MM.1S (cell line): Measurements from ENCODE around the gene SMCHD1.

Experiments used
- DNase-seq: peaks from one replicate; pipeline ENCODE4 v3.0.0-alpha.2; 2015
- H2AFZ ChIP-seq: fragments of 300-600 bp; sonication (generic); 2 replicates; pipeline ENCODE4 v1.6.0; 2016; ENCODE audit warnings: antibody characterized with exemption, low read length
- H3F3A ChIP-seq: fragments of 300-600 bp; sonication (generic); 2 replicates; pipeline ENCODE4 v1.6.1; 2016; ENCODE audit warnings: mild to moderate bottlenecking, antibody characterized with exemption, low read length, moderate library complexity, mixed read lengths; ENCODE audit not compliant: insufficient read depth
- H3K27ac ChIP-seq: fragments of 300-600 bp; sonication (generic); 2 replicates; pipeline ENCODE4 v1.5.1; 2016; ENCODE audit warnings: mild to moderate bottlenecking, low read length
- H3K27me3 ChIP-seq: fragments of 300-600 bp; sonication (generic); replicated peaks from 2 replicates; pipeline ENCODE4 v1.6.0; 2016; ENCODE audit warnings: low read length; ENCODE audit not compliant: insufficient read depth
- H3K36me3 ChIP-seq: fragments of 300-600 bp; sonication (generic); replicated peaks from 2 replicates; pipeline ENCODE4 v1.6.1; 2016; ENCODE audit warnings: mild to moderate bottlenecking, low read length, mixed read lengths; ENCODE audit not compliant: insufficient read depth
- H3K4me1 ChIP-seq: fragments of 300-600 bp; sonication (generic); 2 replicates; pipeline ENCODE4 v1.6.1; 2016; ENCODE audit warnings: low read length, mixed read lengths
- H3K4me2 ChIP-seq: fragments of 300-600 bp; sonication (generic); 2 replicates; pipeline ENCODE4 v1.6.0; 2016; ENCODE audit warnings: low read depth, low read length
- H3K4me3 ChIP-seq: fragments of 300-600 bp; sonication (generic); 2 replicates; pipeline ENCODE4 v1.5.1; 2016; ENCODE audit warnings: low read length, mixed read lengths
- H3K79me2 ChIP-seq: fragments of 300-600 bp; sonication (generic); 2 replicates; pipeline ENCODE4 v1.6.1; 2016; ENCODE audit warnings: mixed run types, low read length, mixed read lengths
- H3K9ac ChIP-seq: fragments of 300-600 bp; sonication (generic); 2 replicates; pipeline ENCODE4 v1.6.1; 2016; ENCODE audit warnings: low read length, mixed read lengths
- H3K9me2 ChIP-seq: fragments of 300-600 bp; sonication (generic); replicated peaks from 2 replicates; pipeline ENCODE4 v1.6.1; 2016; ENCODE audit warnings: mild to moderate bottlenecking, low read length, mixed read lengths; ENCODE audit not compliant: insufficient read depth
- H3K9me3 ChIP-seq: fragments of 300-600 bp; sonication (generic); replicated peaks from 2 replicates; pipeline ENCODE4 v1.6.1; 2016; ENCODE audit warnings: mild to moderate bottlenecking, low read length, mixed read lengths; ENCODE audit not compliant: insufficient read depth
- H4K20me1 ChIP-seq: fragments of 300-600 bp; sonication (generic); 2 replicates; pipeline ENCODE4 v1.6.1; 2016; ENCODE audit warnings: mild to moderate bottlenecking, low read length, moderate library complexity, mixed read lengths; ENCODE audit not compliant: insufficient read depth
- CTCF ChIP-seq: fragments of 300-600 bp; sonication (generic); IDR thresholded peaks from 2 replicates; pipeline ENCODE4 v1.5.1; 2016; ENCODE audit warnings: antibody characterized with exemption, low read length, mixed read lengths
- EZH2 ChIP-seq: fragments of 300-600 bp; sonication (generic); optimal IDR thresholded peaks from 2 replicates; pipeline ENCODE3; 2017; ENCODE audit warnings: low read depth, mild to moderate bottlenecking, antibody characterized with exemption, low read length, mixed read lengths
- EZH2phosphoT487 ChIP-seq: fragments of 300-600 bp; sonication (generic); IDR thresholded peaks from 2 replicates; pipeline ENCODE4 v1.6.1; 2018; ENCODE audit warnings: antibody characterized with exemption, low read length

The SMCHD1 gene

GRCh38 chr18:2716394-2717326 is 61.1 kb downstream of the SMCHD1 start:
- H3K9ac ChIP-seq: no peak overlapping the region
- no peak overlapping the region for H3K27ac ChIP-seq
- no peak for DNase-seq
- H3K79me2 ChIP-seq: peaks cover 76% of the 10 kb centered on the region
- no peaks in the 10 kb centered on the region for H3K9me2 ChIP-seq
- H3K9me3 ChIP-seq: no peaks in the 10 kb centered on the region
- H4K20me1 ChIP-seq: no peaks in the 10 kb centered on the region
- peaks cover 28% of the 10 kb centered on the region for H3K36me3 ChIP-seq
- TF ChIP-seq EZH2 (no peak), CTCF (no peak)
- no peaks in the 10 kb centered on the region for H3K4me1 ChIP-seq
- no peak overlapping the region for H3K4me3 ChIP-seq
- no peak overlapping the region for H3K4me2 ChIP-seq
- H3F3A ChIP-seq: no peaks in the 10 kb centered on the region
- H3K27me3 ChIP-seq: no peaks in the 10 kb centered on the region
- H2AFZ ChIP-seq: no peak overlapping the region

GRCh38 chr18:2717407-2717806 is 61.9 kb downstream of the SMCHD1 start:
- H3K79me2 ChIP-seq: peaks cover 73% of the 10 kb centered on the region
- DNase-seq: no peak

GRCh38 chr18:2719040-2719439 is 63.5 kb downstream of the SMCHD1 start:
- no peak overlapping the region for H3K9ac ChIP-seq
- DNase-seq: no peak
- no peaks in the 10 kb centered on the region for H3K4me1 ChIP-seq
- no peaks in the 10 kb centered on the region for H3K9me2 ChIP-seq
- no peaks in the 10 kb centered on the region for H4K20me1 ChIP-seq
- peaks cover 23% of the 10 kb centered on the region for H3K36me3 ChIP-seq
- no peak overlapping the region for H3K4me3 ChIP-seq
- H3K4me2 ChIP-seq: no peak overlapping the region
- no peak overlapping the region for H3K27ac ChIP-seq
- no peak for TF ChIP-seq EZH2phosphoT487
- no peak for TF ChIP-seq CTCF
- no peak for TF ChIP-seq EZH2
- no peaks in the 10 kb centered on the region for H3F3A ChIP-seq
- no peak overlapping the region for H2AFZ ChIP-seq
- no peaks in the 10 kb centered on the region for H3K27me3 ChIP-seq
- peaks cover 70% of the 10 kb centered on the region for H3K79me2 ChIP-seq
- H3K9me3 ChIP-seq: no peaks in the 10 kb centered on the region

More at GRCh38 chr18:2717407-2717806, 61.9 kb downstream of the SMCHD1 start:
- Histone ChIP-seq H4K20me1 (no peaks in the 10 kb centered on the region), H3K9me3 (no peaks in the 10 kb centered on the region), H3K27me3 (no peaks in the 10 kb centered on the region), H3K9ac (no peak overlapping the region), H3K36me3 (peaks cover 28% of the 10 kb centered on the region), H3K9me2 (no peaks in the 10 kb centered on the region), H3F3A (no peaks in the 10 kb centered on the region), H3K4me3 (no peak overlapping the region), H3K4me1 (no peaks in the 10 kb centered on the region), H3K27ac (no peak overlapping the region), H3K4me2 (no peak overlapping the region), H2AFZ (no peak overlapping the region)
- TF ChIP-seq CTCF: no peak
- no peak for TF ChIP-seq EZH2phosphoT487
- TF ChIP-seq EZH2: no peak
